CD4-positive, CD25-positive, alpha-beta regulatory T cell (primary cell): ENCODE results near the gene FDX2. TPM values are rescaled to one million over a fixed set of nuclear protein-coding genes. Genes with fewer than 3 reads are reported as not detected.
"Not testable (repeated sequence)": the region's sequence is repeated elsewhere in the genome, so short reads cannot be mapped to it uniquely, and the experiment has no call there.

Source experiments
- ATAC-seq, 2 donors: fragments of 150-1000 bp; cut with Tn5 transposase; one replicate each; pipeline ENCODE4 v1.10.0; 2021; ENCODE audit warnings: low read depth in 2 of 2, moderate number of reproducible peaks in 2 of 2, moderate library complexity in 1 of 2
- DNase-seq, 3 donors: peaks; one replicate each; pipeline versions ENCODE4 v3.0.0 to v3.0.0-alpha.2; 2012 to 2022; ENCODE audit warnings: mixed read lengths in 1 of 3
- H3K27ac ChIP-seq: one replicate; pipeline ENCODE4 v1.7.0; 2013; ENCODE audit warnings: mild to moderate bottlenecking, low read length; ENCODE audit not compliant: insufficient read depth, poor library complexity, severe bottlenecking
- H3K27me3 ChIP-seq: one replicate; pipeline ENCODE4 v1.7.0; 2013; ENCODE audit warnings: low read length; ENCODE audit not compliant: control insufficient read depth, insufficient read depth
- H3K36me3 ChIP-seq: one replicate; pipeline ENCODE4 v1.7.0; 2013; ENCODE audit warnings: mild to moderate bottlenecking, low read length, moderate library complexity; ENCODE audit not compliant: control insufficient read depth, insufficient read depth
- H3K4me1 ChIP-seq: 2 replicates; pipeline ENCODE4 v1.7.0; 2013; ENCODE audit warnings: mild to moderate bottlenecking, low read length; ENCODE audit not compliant: insufficient read depth, control insufficient read depth, poor library complexity, severe bottlenecking
- H3K4me3 ChIP-seq: one replicate; pipeline ENCODE4 v1.7.0; 2013; ENCODE audit warnings: low read depth, mild to moderate bottlenecking, low read length, moderate library complexity
- H3K9me3 ChIP-seq, 2 experiments: 1 replicate in 1 of 2; 2 replicates in 1 of 2; pipeline ENCODE4 v1.7.0; 2013; ENCODE audit warnings: low read length in 2 of 2, mild to moderate bottlenecking in 1 of 2, moderate library complexity in 1 of 2; ENCODE audit not compliant: control insufficient read depth in 2 of 2
- H3K27ac Mint-ChIP-seq, 3 donors: one replicate each; pipeline ENCODE4 v1.8.0; 2020 to 2022; ENCODE audit warnings: mild to moderate bottlenecking in 3 of 3, mixed read lengths in 3 of 3, moderate library complexity in 2 of 3
- H3K27me3 Mint-ChIP-seq: one replicate; pipeline ENCODE4 v1.8.0; 2022; ENCODE audit warnings: mild to moderate bottlenecking, mixed read lengths
- H3K36me3 Mint-ChIP-seq: one replicate; pipeline ENCODE4 v1.8.0; 2020; ENCODE audit warnings: mixed read lengths
- H3K4me1 Mint-ChIP-seq, 4 donors: one replicate each; pipeline ENCODE4 v1.8.0; 2020 to 2022; ENCODE audit warnings: mixed read lengths in 4 of 4, mild to moderate bottlenecking in 1 of 4
- H3K4me3 Mint-ChIP-seq, 4 donors: one replicate each; pipeline ENCODE4 v1.8.0; 2020 to 2022; ENCODE audit warnings: mild to moderate bottlenecking in 4 of 4, mixed read lengths in 4 of 4, moderate library complexity in 3 of 4
- H3K9me3 Mint-ChIP-seq, 7 donors: one replicate each; pipeline ENCODE4 v1.8.0; 2020 to 2022; ENCODE audit warnings: mixed read lengths in 7 of 7, mild to moderate bottlenecking in 3 of 7, moderate library complexity in 2 of 7
- polyA plus RNA-seq, 4 donors: library from polyadenylated mRNA; unstranded; fragments of 300-500 nt; fragmentation: Illumina TruSeq; gene quantifications; one replicate each; pipeline ENCODE4 v1.2.3, GENCODE V29; 2021
- total RNA-seq: library from RNA; stranded (reverse); gene quantifications from one replicate; pipeline ENCODE4 v1.2.3, GENCODE V29; 2022

The FDX2 gene
- total and polyA plus RNA-seq, 5 donors from 2014 or later, result 3.5 to 16.5 (median 13.4) TPM

- Histone ChIP-seq H3K27me3 (peaks cover 8% of the 10 kb centered on the region), H3K4me1 (peaks cover 23% of the 10 kb centered on the region), H3K4me3 (no peak overlapping the region), H3K9me3 (no peaks in the 10 kb centered on the region), H3K36me3 (peaks cover 36% of the 10 kb centered on the region), H3K27ac (no peak overlapping the region)
- no peak for DNase-seq
- peaks cover 29% of the 10 kb centered on the region for H3K36me3 Mint-ChIP-seq
- H3K27me3 Mint-ChIP-seq, result peaks cover 25% of the 10 kb centered on the region
- H3K27ac Mint-ChIP-seq, result no peak overlapping the region
- H3K9me3 Mint-ChIP-seq, result no peaks in the 10 kb centered on the region
- H3K4me3 Mint-ChIP-seq, result no peak overlapping the region
- ATAC-seq, result no peak
- H3K4me1 Mint-ChIP-seq, result peaks cover 6 to 38% (median 17%) of the 10 kb centered on the region in 4 donors
These were observed 32.3 kb downstream of the FDX2 start for GRCh38 chr19:10283301-10284064.

- Mint-ChIP-seq H3K4me1 (peaks cover 6 to 26% (median 13%) of the 10 kb centered on the region in 4 donors), H3K36me3 (peaks cover 29% of the 10 kb centered on the region), H3K27me3 (peaks cover 11% of the 10 kb centered on the region)
- H3K9me3 ChIP-seq, H3K4me3 ChIP-seq, H3K27ac ChIP-seq, H3K27ac Mint-ChIP-seq, H3K9me3 Mint-ChIP-seq, DNase-seq, ATAC-seq, H3K4me1 ChIP-seq, H3K27me3 ChIP-seq, H3K4me3 Mint-ChIP-seq: not testable (repeated sequence)
- H3K36me3 ChIP-seq, result peaks cover 39% of the 10 kb centered on the region
These were observed 33.8 kb downstream of the FDX2 start for GRCh38 chr19:10282043-10282442.

DNA sequence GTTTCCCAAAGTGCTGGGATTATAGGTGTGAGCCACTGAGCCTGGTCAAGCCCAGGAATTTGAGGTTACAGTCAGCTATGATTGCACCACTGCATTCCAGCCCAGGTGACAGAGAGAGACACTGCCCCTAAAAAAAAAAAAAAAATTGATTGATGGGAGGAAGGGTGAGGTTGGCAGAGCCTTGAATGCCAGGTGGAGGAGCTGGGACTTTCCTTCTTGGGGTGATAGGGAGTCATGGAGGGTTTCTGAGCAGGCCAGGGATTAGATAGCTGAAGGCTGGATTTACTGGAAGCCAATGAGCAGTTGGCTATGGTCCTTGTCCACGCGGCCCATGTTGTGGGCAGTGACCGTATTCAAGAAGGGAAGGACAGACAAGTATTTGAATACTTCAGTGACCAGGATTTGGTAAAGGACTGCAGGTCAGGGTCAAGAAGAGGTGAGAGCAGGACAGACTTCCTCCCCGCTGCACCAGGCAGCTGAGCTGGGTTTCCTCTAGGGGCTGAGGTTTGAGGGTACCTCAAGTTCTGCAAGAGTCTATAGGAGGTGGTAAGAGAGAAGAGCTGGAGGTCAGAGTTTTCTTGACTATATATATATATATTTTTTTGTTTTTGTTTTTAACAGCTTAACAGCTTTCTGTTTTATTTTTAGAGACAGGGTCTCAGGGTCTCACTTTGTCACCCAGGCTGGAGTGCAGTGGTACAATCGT lies 35.9 kb downstream of the FDX2 start:
- H3K4me1 Mint-ChIP-seq, result peaks cover 6 to 14% (median 8%) of the 10 kb centered on the region in 4 donors
- Histone ChIP-seq H3K9me3 (no peaks in the 10 kb centered on the region), H3K4me1 (no peaks in the 10 kb centered on the region), H3K36me3 (peaks cover 38% of the 10 kb centered on the region), H3K27me3 (no peaks in the 10 kb centered on the region), H3K4me3 (no peak overlapping the region), H3K27ac (no peak overlapping the region)
- ATAC-seq (no peak), DNase-seq (no peak)
- peak overlapping the region in 2 of 3 donors; percentile 4 to 89 for H3K27ac Mint-ChIP-seq
- peaks cover 4% of the 10 kb centered on the region for H3K27me3 Mint-ChIP-seq
- H3K36me3 Mint-ChIP-seq, result peaks cover 16% of the 10 kb centered on the region
- H3K4me3 Mint-ChIP-seq, result peak overlapping the region in 1 of 4 donors; percentile 57
- no peaks in the 10 kb centered on the region for H3K9me3 Mint-ChIP-seq

GRCh38 chr19:10278935-10279334 lies 36.9 kb downstream of the FDX2 start:
- peaks cover 17% of the 10 kb centered on the region for H3K36me3 Mint-ChIP-seq
- H3K4me3 Mint-ChIP-seq, result no peak overlapping the region
- Histone ChIP-seq H3K4me3 (no peak overlapping the region), H3K27ac (no peak overlapping the region), H3K36me3 (peaks cover 28% of the 10 kb centered on the region), H3K4me1 (no peaks in the 10 kb centered on the region), H3K9me3 (no peaks in the 10 kb centered on the region), H3K27me3 (no peaks in the 10 kb centered on the region)
- DNase-seq (no peak), ATAC-seq (no peak)
- H3K9me3 Mint-ChIP-seq, result no peaks in the 10 kb centered on the region
- peak overlapping the region in 1 of 3 donors; percentile 80 for H3K27ac Mint-ChIP-seq
- peaks cover 9 to 21% (median 14%) of the 10 kb centered on the region in 4 donors for H3K4me1 Mint-ChIP-seq
- H3K27me3 Mint-ChIP-seq, result peaks cover 4% of the 10 kb centered on the region

GRCh38 chr19:10277795-10278589 lies 37.8 kb downstream of the FDX2 start:
- Histone ChIP-seq H3K27me3 (no peaks in the 10 kb centered on the region), H3K27ac (no peak overlapping the region), H3K9me3 (no peaks in the 10 kb centered on the region), H3K36me3 (peaks cover 21% of the 10 kb centered on the region), H3K4me1 (no peaks in the 10 kb centered on the region), H3K4me3 (no peak overlapping the region)
- no peak for DNase-seq
- Mint-ChIP-seq H3K4me1 (peaks cover 9 to 25% (median 15%) of the 10 kb centered on the region in 4 donors), H3K27ac (no peak overlapping the region), H3K27me3 (peaks cover 4% of the 10 kb centered on the region), H3K9me3 (no peaks in the 10 kb centered on the region), H3K36me3 (peaks cover 13% of the 10 kb centered on the region), H3K4me3 (no peak overlapping the region)
- ATAC-seq, result no peak

DNA sequence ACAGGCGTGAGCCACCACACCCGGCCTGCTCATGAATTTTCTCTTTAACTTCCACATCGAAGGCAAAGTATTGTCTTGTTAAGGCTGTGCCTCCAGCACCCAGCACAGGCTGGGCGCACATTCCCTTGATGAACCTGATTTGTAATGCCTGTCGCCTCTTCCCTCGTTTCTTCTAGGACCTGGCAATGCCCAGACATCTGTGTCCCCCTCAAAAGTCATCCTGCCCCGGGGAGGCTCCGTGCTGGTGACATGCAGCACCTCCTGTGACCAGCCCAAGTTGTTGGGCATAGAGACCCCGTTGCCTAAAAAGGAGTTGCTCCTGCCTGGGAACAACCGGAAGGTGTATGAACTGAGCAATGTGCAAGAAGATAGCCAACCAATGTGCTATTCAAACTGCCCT lies 41.2 kb downstream of the FDX2 start:
- ATAC-seq, result no peak
- H3K27ac ChIP-seq, result no peak overlapping the region
- H3K9me3 Mint-ChIP-seq, result no peaks in the 10 kb centered on the region

GRCh38 chr19:10271543-10272086 lies 44.2 kb downstream of the FDX2 start:
- ATAC-seq, result peak in 1 of 2 donors; percentile 3
- Histone ChIP-seq H3K9me3 (no peaks in the 10 kb centered on the region), H3K4me1 (peaks cover 29% of the 10 kb centered on the region), H3K27ac (peak overlapping the region; percentile 92), H3K4me3 (peak overlapping the region; percentile 57), H3K36me3 (peaks cover 2% of the 10 kb centered on the region), H3K27me3 (no peaks in the 10 kb centered on the region)
- H3K36me3 Mint-ChIP-seq, result peaks cover 4% of the 10 kb centered on the region
- no peaks in the 10 kb centered on the region for H3K9me3 Mint-ChIP-seq
- H3K27me3 Mint-ChIP-seq, result peaks cover 6% of the 10 kb centered on the region
- H3K4me1 Mint-ChIP-seq, result peaks cover 7 to 47% (median 24%) of the 10 kb centered on the region in 4 donors
- H3K4me3 Mint-ChIP-seq, result peak overlapping the region; percentile 88 to 96 (median 92)
- peak in 2 of 3 donors; percentile 29 to 36 for DNase-seq
- H3K27ac Mint-ChIP-seq, result peak overlapping the region; percentile 82 to 92 (median 90)

More for the DNA sequence above, 41.2 kb downstream of the FDX2 start:
- Mint-ChIP-seq H3K27me3 (peaks cover under 1% of the 10 kb centered on the region), H3K36me3 (peaks cover 9% of the 10 kb centered on the region), H3K4me1 (peaks cover 10 to 48% (median 25%) of the 10 kb centered on the region in 4 donors), H3K27ac (peak overlapping the region in 1 of 3 donors; percentile 12), H3K4me3 (peak overlapping the region in 3 of 4 donors; percentile 12 to 59 (median 48))
- Histone ChIP-seq H3K4me3 (no peak overlapping the region), H3K36me3 (peaks cover 13% of the 10 kb centered on the region), H3K9me3 (no peaks in the 10 kb centered on the region), H3K4me1 (peaks cover 28% of the 10 kb centered on the region), H3K27me3 (no peaks in the 10 kb centered on the region)
- no peak for DNase-seq
